Inflammatory macrophage treated with lipopolysaccharide for 4 hours (primary cell): ENCODE results near the gene LILRB4.
"Not testable (repeated sequence)": the region's sequence is repeated elsewhere in the genome, so short reads cannot be mapped to it uniquely, and the experiment has no call there.

Source experiments
- DNase-seq: peaks from one replicate; pipeline ENCODE4 v3.0.0-alpha.2; 2020

The LILRB4 gene

DNA sequence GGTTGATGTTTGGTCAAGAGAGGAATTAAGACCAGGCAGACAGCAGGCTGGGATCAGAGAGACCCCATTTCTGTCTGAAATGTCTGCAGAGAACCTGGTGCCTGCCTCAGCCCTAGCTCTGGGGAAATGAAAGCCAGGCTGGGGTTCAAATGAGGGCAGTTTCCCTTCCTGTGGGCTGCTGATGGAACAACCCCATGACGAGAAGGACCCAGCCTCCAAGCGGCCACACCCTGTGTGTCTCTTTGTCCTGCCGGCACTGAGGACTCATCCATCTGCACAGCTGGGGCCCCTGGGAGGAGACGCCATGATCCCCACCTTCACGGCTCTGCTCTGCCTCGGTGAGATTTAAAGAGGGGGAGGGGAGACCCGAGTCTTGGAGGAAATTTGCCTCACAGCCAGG is at the start of gene LILRB4:
TSS of gene LILRB4 (plus strand) at position 256 of the 400 bp plus-strand sequence. CDS start at position 305, 49 bp downstream.
- DNase-seq: peak; percentile 97

DNA sequence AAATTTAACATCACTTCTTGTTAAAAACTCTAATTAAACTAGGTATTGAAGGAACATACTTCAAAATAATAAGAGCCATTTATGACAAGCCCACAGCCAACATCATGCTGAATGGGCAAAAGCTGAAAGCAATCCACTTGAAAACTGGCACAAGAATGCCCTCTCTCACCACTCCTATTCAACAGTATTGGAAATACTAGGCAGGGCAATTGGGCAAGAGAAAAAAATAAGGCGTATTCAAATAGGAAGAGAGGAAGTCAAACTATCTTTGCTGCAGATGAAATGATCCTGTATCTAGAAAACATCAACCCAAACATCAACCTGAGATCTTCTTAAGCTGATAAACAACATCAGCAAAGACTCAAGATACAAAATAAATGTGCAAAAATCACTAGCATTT is 48.1 kb upstream of the LILRB4 start:
- DNase-seq: peak; percentile 82

DNA sequence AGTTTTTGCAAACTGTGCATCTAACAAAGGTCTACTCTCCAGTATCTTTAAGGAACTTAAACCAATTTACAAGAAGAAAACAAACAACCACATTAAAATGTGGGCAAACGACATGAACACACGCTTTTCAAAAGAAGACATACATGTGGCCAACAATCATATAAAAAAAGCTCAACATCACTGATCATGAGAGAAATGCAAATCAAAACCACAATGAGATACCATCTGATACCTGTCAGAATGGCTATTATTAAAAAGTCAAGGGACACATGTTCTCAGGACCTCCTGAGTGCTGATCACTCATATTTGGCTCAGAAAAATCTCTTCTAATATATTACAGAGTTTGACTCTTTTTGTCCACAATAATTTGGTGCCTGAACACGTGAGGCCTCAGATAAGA is 46.7 kb upstream of the LILRB4 start:
- no peak for DNase-seq

DNA sequence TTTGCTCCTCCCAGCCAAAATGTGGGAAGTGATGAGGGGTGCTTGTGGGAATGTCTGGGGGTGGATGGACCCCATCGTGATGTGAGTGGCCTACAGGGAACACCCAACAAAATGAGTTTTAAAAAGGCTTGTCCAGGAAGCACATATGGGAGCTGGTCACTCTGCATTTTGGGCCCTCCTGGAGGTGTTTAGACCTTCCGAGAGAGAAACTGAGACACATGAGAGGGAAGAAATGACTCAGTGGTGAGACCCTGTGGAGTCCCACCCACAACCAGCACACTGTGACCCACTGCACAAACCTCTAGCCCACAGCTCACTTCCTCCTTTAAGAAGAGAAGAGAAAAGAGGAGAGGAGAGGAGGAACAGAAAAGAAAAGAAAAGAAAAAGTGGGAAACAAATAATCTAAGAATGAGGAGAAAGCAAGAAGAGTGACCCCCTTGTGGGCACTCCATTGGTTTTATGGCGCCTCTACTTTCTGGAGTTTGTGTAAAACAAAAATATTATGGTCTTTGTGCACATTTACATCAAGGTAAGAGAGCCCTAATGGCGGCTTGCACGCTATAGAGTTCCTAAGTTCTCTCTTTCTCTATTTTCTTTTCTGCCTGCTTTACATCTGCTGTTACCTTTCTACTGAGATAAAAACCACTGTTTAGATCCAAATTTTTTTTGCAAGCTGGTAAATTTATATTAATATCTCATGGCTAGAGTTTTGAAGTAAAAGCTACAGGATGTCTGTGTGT is 45.8 kb upstream of the LILRB4 start:
- peak; percentile 90 for DNase-seq

DNA sequence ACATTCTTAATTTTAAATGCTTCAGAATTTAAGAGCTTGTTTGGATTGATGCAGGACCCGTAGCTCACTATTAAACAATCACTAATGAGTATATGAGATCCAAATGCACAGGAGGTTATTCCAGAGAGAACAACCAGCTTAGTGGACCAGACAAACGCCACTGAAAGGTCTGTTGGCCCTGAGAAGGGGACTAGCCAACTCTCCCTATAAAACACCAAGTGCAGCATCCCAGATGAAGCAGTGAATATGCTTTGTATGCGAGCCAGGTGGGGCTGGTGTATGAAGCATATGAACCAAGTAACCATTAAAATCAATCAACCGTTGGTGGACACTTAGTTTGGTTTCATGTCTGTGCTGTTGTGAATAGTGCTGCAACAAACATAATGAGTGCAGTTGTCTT is 42.3 kb upstream of the LILRB4 start:
- no peak for DNase-seq

DNA sequence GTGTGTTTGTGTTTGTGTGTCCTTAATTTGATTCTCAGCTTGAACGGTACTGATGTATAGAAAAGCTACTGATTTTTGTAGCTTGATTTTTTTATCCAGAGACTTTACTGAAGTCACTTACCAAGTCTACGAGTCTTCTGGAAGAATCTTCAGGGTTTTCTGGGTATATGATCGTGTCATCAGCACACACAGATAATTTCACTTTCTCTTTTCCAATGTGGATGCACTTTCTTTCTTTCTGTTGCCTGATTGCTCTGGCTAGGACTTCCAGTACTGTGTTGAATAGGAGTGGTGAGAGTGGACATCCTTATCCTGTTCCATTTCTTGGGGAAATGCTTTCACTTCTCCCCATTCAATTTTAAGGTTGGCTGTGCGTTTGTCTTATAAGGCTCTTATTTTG is 40.4 kb upstream of the LILRB4 start:
- peak; percentile 70 for DNase-seq

DNA sequence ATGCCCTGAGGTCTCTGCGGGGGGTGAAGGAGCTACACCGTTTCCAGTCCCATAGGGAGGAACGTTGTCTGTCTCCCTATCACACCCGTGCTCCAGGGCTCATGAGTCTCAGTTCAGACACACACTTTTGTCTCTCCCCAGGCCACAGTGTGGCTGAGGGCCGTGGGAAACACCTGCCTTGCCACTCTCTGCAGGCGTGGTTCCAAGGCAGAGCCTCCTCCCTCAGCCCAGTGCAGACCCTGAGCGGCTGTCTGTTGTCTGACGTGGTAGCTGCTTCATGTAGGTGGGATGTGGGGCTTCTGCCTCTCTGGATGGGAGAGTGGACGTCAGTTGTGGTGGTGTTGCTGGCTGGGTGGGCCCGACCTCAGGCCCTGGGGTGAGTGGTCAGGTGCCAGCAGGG is 38.6 kb upstream of the LILRB4 start:
- not testable (repeated sequence) for DNase-seq

DNA sequence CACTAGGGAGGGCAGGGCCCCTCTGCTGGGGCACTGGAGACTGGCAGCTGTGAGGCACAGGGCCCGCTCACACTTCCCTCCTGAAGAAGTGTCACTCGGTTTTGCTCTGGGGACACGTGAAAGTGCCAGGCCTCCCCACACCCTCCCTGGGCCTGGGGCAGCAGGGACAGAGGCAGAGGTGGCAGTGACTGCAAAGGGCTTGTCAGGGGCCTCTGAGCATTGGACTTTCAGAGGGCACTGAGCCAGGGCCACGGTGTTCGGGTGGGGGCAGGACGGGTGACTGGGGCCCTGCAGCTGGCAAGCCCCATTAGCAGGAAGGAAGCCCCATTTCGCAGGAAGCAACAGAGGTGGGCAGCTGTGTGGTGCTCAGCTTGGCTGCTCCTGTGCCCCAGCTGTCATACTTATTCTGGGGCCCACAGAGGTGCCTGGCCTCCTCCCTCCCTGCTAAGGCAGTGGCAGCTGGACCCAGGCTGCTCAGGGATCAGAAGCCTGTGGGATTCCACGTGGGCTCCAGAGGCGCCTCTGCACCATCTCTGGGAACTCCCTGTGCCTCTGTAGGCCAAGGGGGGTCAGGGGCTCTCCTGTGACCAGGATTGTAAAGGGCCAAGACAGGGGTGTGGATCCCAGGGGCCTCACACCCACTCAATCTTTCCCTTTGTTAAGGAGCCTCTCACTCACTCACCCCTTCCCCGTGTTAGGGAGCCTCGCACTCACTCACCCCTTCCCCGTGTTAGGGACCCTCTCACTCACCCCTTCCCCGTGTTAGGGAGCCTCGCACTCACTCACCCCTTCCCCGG is 37.7 kb upstream of the LILRB4 start:
- not testable (repeated sequence) for DNase-seq

DNA sequence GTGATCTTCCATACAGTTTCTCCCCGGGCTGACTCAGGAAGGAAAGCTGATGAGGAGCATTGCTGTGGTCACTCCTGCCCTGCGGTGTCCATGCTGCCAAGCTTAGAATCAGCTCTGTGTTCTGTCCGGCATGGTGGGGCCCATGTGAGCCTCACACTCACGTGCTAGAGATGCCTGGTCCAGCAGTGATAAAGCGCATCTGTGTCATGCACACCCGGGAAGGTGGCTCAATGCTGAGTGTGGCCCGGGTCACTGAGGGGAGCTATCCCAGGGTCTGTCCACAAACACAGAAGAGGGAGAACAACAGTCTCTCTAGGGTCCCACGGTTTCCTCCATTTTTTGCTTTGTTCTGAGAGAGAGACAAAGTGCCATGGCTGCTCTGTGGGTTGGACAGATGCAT is 36.0 kb upstream of the LILRB4 start:
- DNase-seq: no peak

DNA sequence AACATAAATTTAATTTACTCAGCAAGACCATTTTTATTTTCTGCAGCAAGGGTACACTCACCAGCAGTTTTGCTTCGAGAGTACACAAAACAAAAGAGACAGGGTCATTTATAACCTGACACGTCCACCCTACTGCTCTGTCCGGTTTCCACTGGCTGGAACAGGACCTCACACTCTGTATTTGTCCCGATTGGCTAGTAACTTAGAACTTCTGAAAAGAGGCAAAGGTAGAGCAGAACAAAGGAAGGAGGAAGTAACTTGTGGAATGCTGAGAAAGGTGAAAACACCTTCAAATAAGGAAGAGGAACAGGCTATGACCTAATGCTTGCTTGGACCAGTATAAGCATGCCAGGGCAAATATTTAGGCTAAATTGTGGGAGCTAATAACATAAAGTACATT is 34.9 kb upstream of the LILRB4 start:
- not testable (repeated sequence) for DNase-seq

DNA sequence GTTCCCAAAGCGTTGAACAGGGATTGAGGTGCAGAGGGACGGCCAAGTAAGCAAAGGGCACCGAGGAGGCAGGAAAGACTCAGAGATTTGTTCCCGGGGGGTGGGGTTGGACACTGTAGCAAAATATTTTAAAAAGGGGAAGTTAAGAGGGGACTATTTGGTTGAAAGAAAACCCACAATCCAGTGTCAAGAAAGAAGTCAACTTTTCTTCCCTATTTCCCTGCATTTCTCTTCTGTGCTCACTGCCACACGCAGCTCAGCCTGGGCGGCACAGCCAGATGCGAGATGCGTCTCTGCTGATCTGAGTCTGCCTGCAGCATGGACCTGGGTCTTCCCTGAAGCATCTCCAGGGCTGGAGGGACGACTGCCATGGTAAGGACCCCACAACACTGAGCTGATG is 32.5 kb upstream of the LILRB4 start, which contains the start of gene LILRB1:
TSS of gene LILRB1 (plus strand) at position 223 of the 400 bp plus-strand sequence. CDS start 590 bp downstream, outside the sequence.
- DNase-seq: peak; percentile 64

DNA sequence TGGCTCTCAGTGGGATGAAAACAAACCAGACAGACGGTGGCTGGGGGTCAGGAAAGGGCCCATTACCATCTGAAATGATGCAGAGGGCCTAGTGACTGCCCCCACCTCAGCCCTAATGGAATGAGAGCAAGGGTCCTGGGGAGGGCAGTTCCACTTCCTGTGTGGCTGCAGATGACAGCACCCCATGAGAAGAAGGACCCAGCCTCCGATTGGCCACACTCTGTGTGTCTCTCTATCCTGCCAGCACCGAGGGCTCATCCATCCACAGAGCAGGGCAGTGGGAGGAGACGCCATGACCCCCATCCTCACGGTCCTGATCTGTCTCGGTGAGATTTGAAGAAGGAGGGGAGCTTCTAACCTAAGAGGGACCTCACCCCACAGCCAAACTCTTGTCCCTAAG is 32.0 kb upstream of the LILRB4 start:
- peak; percentile 44 for DNase-seq

DNA sequence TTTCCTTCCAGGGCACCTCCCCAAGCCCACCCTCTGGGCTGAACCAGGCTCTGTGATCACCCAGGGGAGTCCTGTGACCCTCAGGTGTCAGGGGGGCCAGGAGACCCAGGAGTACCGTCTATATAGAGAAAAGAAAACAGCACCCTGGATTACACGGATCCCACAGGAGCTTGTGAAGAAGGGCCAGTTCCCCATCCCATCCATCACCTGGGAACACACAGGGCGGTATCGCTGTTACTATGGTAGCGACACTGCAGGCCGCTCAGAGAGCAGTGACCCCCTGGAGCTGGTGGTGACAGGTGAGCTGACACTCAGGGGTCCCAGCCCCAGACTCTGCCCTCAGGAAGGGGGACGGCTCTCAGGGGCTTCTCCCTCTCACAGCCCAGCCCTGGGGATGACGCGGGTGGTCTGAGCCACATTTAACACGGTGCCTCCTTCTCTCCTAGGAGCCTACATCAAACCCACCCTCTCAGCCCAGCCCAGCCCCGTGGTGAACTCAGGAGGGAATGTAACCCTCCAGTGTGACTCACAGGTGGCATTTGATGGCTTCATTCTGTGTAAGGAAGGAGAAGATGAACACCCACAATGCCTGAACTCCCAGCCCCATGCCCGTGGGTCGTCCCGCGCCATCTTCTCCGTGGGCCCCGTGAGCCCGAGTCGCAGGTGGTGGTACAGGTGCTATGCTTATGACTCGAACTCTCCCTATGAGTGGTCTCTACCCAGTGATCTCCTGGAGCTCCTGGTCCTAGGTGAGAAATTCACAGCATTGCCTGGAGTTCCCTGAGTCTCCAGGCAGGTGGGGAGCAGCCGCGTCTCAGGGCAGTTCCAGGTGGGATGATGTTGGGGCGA is 31.1 kb upstream of the LILRB4 start:
- peak; percentile 52 for DNase-seq

DNA sequence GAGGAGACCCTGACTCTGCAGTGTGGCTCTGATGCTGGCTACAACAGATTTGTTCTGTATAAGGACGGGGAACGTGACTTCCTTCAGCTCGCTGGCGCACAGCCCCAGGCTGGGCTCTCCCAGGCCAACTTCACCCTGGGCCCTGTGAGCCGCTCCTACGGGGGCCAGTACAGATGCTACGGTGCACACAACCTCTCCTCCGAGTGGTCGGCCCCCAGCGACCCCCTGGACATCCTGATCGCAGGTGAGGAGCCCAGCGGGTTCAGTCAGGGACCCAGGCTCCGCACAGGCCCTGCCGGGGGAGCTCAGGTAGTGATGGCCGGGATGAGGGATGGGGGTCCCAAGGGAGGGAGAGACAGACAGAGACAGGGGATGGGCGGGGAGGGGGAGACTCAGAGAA is 30.3 kb upstream of the LILRB4 start:
- DNase-seq: not testable (repeated sequence)

DNA sequence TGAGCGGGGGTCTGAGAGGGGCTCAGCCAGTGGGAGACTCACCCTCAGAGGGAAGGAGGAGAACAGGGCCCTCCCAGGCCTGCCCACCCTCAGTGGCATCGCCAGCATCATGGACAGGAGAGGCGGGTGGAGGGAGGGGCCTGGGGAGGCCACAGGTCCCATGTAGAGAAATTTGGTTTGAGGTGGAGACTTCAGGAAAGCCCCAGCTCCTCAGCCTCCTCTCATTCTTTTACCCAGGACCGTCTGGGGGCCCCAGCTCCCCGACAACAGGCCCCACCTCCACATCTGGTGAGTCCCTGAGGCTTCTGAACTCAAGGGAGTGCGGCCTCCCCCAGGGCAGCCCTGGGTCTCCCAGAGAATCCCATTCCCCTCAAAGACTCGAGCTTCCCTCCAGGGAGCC is 29.4 kb upstream of the LILRB4 start:
- no peak for DNase-seq

DNA sequence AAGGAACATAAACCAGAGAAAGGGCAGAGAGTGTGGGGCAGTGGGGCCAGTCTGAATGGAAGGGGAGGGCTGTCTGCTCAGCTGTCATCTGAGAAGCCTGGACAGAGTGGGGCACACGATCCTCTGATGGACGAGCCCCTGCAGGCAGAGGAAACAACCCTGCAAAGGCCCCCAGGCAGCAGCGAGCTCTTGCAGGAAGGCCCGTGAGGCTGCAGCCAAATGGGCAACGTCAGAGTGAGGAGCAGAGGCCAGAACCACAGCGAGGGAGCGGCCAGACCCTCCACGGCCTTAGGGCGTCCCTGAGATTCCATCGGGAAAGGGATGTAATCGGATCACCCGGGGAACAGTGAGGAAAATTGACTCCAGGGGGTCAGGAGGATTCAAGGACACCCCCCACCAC is 26.7 kb upstream of the LILRB4 start:
- DNase-seq: not testable (repeated sequence)

DNA sequence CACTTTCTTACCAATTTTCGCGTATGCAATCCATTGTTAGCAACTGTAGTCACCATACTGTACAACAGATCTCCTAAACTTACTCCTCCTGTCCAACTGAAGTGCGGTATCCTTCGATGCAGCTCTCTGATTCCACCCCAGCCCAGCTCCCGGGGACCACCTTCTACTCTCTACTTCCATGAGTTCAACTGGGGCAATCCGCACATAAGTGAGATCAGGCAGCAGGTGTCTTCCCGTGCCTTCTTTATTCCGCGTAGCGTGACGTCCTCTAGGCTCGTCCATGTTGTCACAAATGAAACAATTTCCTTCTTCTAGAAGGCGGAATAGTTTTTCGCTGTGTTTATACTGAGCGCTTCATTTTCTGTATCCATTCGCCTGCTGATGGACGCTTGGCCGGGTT is 24.1 kb upstream of the LILRB4 start:
- no peak for DNase-seq

DNA sequence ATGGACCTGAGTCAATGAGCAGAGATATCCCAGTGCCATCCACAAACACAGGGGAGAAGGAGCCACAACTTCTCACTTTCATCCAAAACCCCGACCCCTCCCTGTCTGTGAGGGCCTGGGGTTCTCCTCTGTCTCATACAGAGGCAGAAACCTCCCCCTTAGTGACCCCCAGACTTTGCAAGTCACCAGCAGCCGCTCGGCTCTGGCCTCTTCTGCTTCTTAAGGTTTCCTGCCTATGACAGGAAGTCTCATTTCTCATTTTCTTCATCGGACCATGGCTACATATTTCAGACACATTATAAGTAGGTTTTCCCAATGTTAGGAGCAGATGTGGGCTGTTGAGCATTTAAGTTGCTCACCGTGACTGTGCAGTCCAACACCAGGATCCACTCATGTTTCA is 19.8 kb upstream of the LILRB4 start:
- DNase-seq: peak; percentile 87

DNA sequence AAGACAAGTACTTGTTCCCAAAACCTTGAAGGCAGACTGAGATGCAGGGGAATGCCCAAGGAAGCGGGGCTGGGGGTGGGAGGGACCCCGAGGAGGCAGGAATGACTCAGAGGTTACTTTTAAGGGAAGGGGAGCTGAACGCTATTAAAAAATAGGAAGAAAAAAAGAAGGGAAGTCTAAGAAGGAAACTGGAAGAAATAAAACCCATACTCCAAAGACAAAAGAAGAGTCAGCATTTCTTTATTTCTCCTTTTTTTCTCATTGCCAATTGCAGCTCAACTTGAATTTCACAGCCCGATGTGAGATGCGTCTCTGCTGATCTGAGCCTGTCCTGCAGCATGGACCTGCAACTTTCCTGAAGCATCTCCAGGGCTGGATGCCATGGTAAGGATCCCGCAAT is 19.2 kb upstream of the LILRB4 start:
- peak; percentile 93 for DNase-seq

DNA sequence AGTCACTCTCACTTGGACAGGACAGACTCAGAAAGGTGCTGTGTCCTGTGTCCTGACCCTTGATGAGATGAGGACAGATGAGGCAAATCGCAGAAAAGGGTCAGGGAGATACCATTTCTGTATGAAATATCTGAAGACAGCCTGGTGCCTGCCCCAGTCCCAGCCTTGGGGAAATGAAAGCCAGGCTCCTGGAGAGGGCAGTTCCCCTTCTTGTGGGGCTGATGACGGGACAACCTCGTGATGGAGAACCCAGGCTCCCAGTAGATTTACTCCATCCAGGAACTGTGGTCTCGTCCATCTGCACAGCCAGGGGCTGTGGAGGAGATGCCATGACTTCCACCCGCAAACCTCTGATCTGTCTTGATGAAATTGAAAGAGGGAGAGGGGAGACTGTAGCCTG is 18.7 kb upstream of the LILRB4 start:
- DNase-seq: peak; percentile 95

DNA sequence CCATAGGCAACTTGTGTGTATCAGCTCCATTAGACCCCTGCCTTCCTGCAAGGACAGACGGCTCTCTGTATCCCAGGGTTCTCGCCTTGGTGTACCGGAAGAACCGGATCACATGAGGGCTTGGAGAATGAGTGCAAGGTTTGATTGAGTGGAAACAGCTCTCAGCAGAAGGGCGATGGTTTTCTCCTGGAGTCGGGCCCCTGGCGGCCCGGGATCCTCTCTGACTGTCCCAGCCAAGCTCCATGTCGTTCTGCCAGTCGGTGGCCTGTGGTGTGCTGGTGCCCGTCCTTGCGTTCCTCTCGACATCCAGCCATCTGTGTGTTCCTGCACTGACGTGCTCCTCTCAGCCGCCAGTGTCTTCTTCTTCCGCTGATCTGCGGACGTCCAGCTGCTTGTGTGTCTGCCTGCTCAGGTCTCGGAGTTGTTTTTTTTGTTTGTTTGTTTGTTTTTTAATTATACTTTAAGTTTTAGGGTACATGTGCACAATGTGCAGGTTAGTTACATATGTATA is 16.4 kb upstream of the LILRB4 start:
- no peak for DNase-seq

DNA sequence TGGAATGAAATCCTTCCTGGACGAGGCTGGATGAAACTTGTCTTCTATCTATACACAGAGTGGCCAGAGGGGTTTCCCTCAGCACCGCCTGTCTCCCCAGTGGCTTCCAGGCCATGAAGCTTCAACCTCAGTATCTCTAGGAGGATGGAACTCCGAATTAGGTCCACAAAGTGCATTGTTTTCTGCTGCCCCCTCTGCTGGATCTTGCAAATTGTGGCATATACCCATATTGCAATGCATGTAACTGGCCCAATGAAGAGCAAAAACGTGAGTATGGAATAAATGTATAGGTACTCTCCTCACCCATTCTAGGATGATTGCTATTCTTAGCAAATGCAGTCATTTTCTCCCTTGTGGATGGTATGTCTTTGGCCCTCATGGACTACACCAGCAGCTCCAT is 14.7 kb upstream of the LILRB4 start:
- DNase-seq: no peak

DNA sequence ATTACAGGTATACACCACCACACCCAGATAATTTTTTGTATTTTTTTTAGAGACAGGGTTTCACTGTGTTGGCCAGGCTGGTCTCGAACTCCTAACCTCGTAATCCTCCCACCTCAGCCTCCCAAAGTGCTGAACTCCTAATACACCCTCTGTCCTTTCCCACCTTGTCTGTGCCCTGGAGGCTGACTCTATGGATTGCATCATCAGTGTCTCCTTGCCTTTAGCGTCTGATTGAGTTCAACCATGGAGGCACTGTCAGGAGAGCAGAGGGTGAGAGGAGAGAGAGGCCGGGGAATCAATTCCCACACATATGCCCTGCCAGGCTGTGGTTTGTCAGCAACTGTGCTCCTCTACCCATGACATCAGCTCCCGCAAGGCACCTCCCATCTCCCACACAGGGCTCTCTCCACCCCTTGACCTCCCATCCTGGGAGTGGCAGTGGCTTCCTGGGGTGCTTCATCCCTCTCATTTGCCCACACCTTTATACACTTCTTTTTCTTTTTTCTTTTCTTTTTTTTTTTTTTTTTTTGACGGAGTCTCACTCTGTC is 12.6 kb upstream of the LILRB4 start:
- peak; percentile 87 for DNase-seq
